Stimulated activated CD8-positive, alpha-beta memory T cell treated with anti-CD3 and anti-CD28 coated beads, Interleukin-12 subunit alpha, Interleukin-12 subunit beta, amount 100 ng/mL, for 24 hours (primary cell): Measurements from ENCODE around the gene EPB42.
"Not testable (repeated sequence)": the region's sequence is repeated elsewhere in the genome, so short reads cannot be mapped to it uniquely, and the experiment has no call there.

ENCODE experiments used
- DNase-seq: peaks from one replicate; pipeline ENCODE4 v3.0.0-alpha.2; 2020; ENCODE audit errors: extremely low read depth

The EPB42 gene

DNA sequence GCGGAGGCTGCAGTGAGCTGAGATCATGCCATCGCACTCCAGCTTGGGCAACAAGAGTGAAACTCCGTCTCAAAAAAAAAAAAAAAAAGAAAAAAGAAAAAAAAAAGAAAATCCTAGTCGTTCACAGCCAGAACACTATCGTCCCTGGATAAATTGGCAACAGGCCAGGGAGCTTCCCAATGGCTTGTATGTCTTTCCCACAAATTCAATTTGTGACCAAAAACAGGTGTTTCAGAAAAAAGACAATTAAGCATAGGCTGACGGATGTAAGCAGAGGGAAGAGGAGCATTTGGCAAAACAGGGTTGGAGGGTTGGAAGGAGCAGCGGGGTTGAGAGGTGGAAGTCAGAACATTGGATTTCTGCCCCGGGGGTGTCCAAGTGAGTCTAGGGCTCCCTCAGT lies 8.5 kb downstream of the EPB42 start:
- no peak for DNase-seq

DNA sequence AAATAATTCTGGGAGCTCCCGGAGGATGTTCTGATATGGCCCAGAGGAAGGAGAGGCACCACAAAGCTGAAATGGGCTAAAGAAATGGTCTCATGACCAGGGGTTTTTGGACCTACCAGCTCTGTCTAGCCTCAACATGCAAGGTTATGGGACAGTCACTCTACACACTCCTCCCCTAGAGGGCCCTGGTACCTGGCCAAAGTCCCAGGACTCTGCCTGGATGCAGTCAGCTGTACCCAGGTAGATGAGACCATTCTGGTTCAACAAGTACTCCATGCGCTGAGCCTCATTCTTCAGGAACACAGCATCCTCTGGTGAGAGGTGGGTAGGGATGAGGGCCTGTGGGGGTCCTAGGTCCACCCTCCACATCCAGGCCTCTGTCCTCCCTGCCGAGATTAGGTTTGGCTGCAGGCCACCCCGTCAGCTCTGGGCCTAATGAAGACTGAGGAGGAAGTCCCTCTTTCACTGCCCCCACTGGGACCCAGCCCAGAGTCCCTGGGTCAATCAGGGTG lies 9.5 kb downstream of the EPB42 start:
- no peak for DNase-seq

DNA sequence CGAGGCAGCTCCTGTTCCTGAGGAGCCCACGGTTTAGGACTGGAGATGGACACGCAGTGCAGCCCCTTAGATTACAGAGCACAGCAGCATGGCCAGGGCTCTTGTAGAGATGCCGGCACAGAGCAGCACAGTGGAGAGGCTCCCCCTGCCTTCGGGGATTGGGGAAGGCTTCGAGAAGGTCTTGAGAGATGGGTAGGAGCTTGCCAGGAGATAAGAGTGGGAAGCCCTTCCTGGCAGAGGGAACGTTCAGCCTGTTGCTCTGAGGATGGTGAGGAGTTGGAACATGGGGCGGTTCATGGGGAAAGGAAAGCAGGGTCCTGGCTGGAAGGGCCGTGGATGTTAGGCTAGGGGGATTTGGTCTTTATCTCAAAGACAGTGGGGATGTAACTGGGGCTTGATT lies 10.0 kb downstream of the EPB42 start:
- no peak for DNase-seq

DNA sequence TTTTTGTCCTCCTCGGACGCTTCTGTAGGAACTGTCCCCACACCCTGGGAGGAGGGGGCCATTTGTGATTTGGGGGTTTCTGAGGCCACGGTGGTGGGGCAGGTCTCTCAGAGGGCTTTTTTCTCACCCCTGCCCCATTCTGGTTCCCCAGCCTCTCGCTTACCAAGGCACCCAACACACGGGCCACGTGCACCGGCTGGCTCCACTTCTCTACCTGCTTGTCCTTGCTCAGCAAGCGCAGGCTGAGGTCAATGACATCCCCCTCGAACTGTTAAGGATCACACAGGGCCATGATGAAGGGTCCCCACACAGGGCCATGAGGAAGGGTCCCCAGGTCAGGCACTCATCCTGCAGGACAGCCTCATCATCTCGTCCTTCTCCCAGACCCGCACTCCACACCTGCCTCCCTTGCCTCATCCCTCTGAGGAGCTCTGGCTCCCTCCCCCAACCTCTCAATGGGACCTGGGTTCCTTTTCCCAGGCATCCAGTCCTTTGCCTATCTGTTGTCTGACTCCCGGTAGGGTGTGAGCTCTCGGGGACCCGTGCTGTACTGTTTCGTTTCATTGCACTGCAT lies 10.6 kb downstream of the EPB42 start:
- DNase-seq, result no peak

DNA sequence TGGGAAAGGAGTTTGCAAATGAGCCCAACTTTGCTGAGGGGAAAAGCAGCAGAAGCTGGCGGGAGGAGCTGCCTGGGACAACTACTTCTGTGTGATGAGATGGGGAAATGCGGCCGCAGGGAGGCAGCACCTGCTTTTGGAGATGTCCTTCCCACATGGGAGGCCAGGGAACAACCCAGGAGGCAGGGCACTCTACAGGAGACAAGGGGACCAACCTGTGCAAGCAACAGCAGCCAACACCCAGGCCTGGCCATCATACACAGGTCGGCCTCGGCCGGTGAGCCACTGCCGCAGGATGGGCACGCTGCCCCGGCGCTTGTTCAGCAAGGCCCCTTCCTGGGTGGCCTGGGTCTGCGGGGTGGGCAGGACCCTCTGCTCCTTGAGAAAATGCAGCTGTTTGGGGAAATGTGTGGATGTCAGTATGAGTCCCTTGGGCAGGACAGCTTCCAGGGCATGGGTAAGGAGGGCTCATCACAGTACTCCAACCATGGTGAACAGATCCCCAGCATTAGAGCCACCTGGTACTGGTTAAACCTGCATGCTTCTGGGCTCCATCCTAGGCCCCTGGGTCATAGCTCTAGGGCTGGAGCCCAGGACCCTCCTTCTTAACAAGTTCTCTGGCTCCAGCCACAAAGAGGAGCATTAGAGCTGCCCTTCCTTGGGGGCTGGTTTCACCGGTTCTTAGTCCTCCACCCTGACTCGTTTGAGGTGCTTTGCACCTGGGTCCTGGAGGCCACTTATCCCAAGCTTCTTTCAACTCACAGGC lies 11.6 kb downstream of the EPB42 start:
- DNase-seq, result no peak

DNA sequence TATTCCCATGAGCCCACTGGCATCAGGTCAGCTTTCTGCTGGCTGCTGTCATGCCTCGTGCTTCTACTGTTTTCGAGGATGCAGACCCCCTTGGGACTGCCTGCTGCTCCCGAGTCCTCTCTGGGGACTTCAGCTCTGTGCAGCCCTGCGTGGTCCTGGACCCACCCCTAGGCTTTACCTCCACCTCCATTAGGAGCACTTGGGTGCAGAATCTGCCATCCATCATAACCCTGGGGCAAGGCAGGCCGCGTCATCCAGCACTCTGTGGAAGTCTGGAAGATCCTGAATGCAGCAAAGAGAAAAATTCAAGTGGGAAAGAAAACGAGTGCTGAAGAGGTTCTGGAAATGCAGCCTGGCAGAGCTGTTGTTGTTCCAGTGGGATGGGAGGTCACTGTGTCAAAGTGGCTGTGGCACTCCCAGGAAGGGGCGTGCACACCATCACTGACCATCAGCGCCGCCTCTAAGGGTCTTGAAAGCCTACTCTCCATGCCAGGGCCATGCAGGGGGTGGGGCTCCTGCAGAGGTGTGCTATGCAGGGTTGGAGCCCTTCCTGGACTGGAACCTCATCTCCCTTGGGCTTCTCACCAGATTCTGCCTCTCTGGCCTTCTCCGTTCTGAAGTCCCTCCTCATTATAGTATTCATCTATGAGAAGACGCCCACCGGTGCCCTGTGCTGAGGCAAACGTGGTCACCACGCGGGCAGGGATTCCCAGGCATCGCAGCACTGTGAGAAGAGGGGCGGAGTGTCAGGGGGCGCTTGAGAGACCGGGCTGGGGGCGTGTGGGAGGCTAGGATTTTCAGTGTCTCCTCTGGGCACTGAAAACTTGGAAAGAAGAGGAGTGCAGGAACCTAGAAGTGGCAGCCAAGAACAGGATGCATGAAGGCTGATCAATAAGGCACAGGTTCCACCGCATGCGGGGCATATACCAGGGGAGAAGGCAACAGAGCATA lies 12.5 kb downstream of the EPB42 start:
- DNase-seq, result no peak

DNA sequence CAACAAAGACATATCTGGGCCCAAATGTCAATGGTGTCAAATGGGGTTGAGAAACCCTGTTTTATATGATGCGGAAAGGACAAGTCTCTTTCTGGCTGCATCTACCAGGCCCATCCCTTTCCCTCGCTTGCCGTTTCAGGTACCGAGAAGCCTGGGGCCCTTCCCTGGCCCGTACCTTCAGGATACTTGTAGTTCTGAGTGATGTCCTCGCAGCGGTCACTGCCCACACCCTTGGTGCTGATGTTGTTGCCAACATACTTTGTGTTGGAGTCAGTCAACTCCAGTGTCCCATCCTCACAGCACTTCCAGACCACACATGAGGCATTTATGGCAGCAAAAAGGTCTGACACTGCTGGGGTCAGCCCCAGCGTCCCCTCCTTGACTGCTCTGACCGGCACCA lies 13.8 kb downstream of the EPB42 start:
- DNase-seq, result no peak

DNA sequence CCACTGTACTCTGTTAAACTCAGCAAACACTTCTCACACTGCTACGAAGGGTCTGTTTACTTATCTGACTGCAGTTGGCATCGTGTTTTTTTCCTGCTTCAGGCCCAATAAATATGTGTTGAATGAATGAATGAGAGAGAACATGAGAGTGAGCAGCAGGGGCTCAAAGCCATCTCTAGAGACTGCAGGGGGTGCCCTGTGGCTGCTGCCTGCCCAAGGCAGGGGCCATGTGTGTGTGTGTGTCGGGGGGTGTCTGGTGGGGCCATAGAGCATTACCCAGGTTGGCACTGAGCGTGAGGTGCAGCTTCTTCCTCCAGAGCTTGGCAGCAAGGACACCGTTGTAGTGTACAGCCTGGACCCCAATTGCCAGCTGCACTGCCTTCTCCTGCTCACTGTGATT lies 14.8 kb downstream of the EPB42 start:
- no peak for DNase-seq

DNA sequence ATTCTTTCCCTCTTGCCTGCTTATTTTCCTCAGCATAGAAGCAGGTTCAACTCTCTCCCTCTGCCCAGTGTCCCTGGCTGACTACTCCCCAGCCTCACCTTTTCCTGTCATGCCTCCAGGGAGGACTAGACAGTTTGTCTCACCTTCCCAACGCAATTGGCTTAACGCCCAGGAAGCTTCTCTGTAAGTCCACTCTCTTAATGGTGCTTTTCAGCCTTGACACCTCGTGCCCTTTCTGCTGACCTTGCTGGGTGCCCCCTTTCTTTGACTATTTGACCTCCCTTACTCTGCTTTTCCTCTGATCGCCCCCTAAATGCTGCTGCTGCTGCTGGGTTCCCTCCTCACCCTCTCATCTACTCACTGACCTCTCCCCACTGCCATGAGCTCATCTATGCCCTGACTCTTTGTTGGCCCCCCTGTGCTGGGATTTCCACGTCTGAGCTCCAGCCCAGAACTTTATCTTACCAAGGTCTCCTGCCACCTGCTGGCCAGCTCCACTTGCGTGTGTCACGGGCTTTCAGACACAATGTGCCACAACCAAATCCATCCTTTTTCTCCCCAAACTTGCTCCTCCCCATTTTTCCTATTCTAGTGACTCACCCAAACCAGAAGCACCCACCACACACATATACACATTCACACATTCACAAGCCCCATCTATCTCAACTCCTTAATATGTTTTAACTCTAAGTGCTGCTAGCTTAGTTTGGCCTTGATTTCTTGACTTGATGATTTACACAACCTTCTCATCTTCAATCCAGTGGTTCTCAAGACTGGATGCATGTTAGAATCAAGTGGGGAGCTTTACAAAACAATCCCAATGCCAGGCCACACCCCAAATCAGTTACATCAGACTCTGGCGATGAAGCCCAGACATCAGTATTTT lies 16.6 kb downstream of the EPB42 start:
- DNase-seq, result no peak

DNA sequence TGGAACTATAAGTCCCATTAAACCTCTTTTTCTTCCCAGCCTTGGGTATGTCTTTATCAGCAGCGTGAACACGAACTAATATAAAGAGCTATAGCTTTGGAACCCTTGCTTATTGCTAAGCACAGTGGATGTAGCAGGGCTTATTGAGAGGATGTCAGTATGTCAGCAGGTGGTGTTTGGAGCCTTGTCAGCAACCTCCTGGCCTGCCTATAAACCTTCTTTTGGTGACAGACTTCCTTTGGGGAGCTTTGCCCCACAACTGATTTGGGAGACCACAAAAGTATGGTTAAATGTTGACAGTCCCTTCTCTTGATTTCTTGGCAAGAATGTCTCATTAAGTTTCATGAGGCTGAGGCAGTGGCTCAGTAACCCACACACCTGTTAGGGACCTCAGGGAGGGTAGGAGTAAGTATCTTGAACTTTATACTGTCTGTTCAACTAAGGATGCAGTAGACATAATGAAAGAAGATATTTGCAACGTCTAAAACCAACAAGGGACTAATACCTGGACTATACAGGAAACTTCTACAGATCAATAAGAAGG lies 20.8 kb downstream of the EPB42 start:
- no peak for DNase-seq

DNA sequence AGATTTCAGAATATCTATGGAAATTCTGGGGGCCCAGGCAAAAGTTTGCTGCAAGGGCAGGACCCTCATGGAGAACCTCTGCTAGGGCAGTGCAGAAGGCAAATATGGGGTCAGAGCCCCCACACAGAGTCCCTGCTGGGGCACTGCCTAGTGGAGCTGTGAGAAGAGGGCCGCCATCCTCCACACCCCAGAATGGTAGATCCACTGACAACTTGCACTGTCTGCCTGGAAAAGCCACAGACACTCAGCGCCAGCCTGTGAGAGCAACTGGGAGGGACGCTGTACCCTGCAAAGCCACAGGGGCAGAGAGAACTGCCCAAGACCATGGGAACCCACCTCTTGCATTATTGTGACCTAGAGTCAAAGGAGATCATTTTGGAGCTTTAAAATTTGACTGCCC lies 21.8 kb downstream of the EPB42 start:
- no peak for DNase-seq

DNA sequence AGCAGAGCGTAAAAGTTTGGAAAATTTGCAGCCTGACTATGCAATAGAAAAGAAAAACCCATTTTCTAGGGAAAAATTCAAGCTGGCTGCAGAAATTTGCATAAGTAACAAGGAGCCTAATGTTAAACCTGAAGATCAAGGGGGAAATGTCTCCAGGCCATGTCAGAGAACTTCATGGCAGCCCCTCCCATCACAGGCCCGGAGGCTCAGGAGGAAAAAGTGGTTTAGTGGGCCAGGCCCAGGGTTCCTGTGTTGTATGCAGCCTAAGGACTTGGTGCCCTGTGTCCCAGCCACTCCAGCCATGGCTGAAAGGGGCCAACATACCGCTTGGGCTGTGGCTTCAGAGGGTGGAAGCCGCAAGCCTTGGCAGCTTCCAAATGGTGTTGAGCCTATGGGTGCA lies 22.3 kb downstream of the EPB42 start:
- DNase-seq, result not testable (repeated sequence)

DNA sequence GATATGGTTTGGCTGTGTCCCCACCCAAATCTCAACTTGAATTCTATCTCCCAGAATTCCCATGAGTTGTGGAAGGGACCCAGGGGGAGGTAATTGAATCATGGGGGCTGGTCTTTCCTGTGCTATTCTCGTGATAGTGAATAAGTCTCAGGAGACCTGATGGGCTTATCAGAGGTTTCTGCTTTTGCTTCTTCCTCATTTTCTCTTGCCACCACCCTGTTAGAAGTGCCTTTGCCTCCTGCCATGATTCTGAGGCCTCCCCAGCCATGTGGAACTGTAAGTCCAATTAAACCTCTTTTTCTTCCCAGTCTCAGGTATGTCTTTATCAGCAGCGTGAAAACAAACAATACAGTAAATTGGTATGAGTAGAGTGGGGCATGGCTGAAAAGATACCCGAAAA lies 23.0 kb downstream of the EPB42 start:
- not testable (repeated sequence) for DNase-seq

DNA sequence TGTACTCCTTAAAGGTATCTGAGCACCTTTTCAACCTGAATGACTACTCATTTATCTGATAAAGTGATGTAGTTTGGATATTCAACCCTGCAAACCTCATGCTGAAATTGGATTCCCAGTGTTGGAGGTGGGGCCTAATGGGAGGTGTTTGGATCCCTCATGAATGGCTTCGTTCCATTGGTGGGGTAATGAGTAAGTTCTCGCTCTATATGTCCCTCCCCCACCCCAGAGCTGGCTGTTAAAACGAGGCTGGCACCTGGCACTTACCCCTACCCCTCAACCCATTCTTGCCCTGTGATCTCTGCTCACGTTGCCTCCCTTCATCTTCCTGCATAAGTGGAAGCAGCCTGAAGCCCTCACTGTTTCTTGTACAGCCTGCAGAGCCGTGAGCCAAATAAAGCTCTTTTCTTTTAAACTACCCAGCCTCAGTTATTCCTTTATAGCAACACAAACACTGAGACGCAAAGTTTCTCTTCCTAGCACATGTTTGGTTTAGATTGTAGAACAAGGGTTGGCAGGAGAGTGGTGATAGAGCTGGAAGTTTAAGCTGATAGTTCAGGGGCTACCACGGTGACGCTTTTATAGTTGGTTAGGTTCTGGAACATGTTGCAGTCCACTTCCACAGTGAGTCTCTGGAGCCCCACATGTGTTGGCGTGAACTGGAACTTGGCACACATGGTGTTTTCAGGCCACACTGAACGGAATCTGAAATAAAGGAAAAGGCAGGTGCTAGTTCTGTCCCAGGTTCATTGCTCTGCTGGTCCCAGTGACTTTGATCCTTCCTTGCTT lies 23.9 kb downstream of the EPB42 start:
- no peak for DNase-seq

DNA sequence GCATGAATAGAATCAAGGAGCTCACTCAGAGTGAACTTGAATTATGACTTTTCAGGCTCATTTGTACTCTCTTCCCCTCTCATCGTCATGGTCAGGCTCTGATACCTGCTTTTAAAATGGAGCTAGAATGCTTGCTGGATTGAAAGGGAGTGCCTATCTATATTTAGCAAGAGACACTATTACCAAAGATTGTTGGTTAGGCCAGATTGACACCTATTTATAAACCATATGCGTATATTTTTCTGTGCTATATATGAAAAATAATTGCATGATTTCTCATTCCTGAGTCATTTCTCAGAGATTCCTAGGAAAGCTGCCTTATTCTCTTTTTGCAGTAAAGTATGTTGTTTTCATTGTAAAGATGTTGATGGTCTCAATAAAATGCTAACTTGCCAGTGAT lies 26.0 kb downstream of the EPB42 start:
- DNase-seq, result no peak

DNA sequence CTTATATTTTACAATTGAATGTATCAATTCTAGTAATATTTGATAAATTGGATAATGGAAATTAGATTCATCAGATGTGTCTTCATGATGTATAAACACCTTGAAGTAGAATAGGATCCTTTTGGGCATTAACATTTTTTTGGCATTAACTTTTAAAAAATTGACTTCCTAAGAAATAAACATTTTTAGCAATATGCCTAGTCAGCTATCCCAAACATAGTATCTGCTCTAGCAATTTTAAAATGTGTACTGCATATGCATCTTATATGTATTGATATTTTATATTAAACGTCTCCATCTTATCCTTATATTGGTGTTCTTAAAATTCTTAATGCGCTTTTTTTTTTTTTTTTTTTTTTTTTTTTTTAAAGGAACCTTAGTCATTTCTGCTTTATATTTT lies 27.1 kb downstream of the EPB42 start:
- DNase-seq, result no peak

DNA sequence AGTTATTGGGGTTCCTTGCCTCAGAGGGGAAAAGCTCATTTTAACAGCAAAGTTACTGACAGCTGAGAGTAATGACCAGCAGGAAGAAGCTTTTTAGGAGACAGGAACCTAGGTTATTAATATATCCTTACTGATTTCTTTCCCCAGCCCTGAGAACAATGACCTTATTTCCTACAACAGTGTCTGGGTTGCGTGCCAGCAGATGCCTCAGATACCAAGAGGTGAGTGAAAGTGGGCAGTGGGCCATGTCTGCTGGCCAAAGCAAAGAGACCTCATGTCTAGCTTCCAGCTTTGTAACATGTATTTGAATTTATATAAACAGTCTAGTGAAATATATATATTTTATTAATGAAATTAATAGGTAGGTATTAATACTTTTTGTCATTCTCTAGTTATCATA lies 30.6 kb downstream of the EPB42 start:
- DNase-seq, result no peak

DNA sequence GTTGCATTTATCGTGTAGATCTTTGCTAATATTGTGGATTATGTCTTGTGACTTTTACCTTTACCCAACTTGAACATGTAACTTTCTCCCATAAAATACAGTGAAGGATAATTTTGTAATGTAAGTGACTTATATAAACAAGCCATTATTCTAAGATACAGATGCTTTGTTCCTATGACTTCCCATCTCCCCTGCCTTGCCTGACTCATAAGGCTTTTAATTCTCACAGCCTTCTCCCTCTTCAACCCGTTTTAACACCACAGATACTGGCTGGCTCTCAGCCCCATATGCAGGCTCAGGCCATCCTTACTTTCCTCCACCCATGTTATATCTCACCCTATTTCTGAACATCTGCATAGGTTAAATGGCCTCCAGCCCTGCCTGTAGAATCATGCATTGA lies 31.5 kb downstream of the EPB42 start:
- no peak for DNase-seq

DNA sequence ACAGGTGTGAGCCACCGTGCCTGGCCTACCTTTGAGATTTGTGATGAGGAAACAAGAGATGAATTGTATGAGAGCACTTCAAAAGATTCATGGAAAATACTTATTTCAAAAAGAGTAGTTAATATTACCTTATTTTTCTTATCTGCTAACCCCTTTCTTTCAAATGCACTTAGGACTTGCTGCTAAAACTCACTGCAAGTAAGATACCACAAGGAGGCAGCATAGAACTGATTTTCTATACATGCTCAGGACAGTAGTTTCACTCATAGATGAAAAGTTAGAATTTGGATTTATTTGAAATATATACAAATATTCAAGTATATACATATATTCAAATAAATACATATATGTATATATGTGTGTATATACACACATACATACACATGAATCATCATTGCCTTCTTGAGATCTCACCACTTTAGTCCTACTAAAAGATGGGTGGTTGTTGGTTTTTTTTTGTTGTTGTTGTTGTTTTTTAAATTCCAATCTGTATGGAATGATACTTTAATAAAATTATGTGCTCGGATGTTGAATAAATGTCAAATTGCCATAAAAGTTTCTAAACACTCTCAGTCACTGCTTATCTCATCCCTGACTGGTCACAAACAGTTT lies 33.2 kb downstream of the EPB42 start:
- no peak for DNase-seq

DNA sequence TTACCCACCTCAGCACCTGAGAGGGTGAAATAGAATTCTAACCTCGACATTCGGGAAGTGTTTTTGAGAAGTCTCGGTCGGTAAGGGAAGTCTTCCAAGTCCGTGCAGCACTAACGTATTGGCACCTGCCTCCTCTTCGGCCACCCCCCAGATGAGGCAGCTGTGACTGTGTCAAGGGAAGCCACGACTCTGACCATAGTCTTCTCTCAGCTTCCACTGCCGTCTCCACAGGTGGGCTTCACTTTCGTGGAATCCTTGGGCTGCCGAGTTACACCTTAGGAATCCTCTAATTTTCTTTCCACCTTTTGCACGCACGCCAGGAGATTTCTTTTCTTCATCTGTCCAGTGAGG lies 34.8 kb downstream of the EPB42 start:
- DNase-seq, result no peak
